Psoas muscle (tissue), 8 donors: ENCODE results near the gene MTREX. TPM values are rescaled to one million over a fixed set of nuclear protein-coding genes. Genes with fewer than 3 reads are reported as not detected.

Experiments
- ATAC-seq, 4 donors: fragments of 200-7000 bp; cut with Tn5 transposase; one replicate each; pipeline ENCODE4 v1.9.1; 2020; ENCODE audit warnings: moderate library complexity in 3 of 4, mild to moderate bottlenecking in 2 of 4
- DNase-seq, 2 donors: peaks; one replicate each; pipeline ENCODE4 v3.0.0-alpha.2; 2020
- H3K27ac ChIP-seq: fragments of 200-600 bp; one replicate; pipeline ENCODE4 v1.8.0; 2022
- H3K27me3 ChIP-seq, 3 donors: fragments of 200-600 bp in 1 of 3; one replicate each; pipeline versions ENCODE4 v1.6.1 to v1.8.0; 2013 to 2022; ENCODE audit warnings: low read length in 2 of 3, mild to moderate bottlenecking in 2 of 3, moderate library complexity in 1 of 3; ENCODE audit not compliant: insufficient read depth in 3 of 3
- H3K36me3 ChIP-seq, 2 donors: fragments of 200-600 bp in 1 of 2; one replicate each; pipeline versions ENCODE4 v1.6.1 to v1.8.0; 2013 to 2022; ENCODE audit warnings: low read depth in 1 of 2, mild to moderate bottlenecking in 1 of 2, moderate library complexity in 1 of 2; ENCODE audit not compliant: insufficient read depth in 1 of 2
- H3K4me1 ChIP-seq: fragments of 200-600 bp; one replicate; pipeline ENCODE4 v1.8.0; 2022
- H3K4me3 ChIP-seq: fragments of 200-600 bp; one replicate; pipeline ENCODE4 v1.8.0; 2022; ENCODE audit warnings: mild to moderate bottlenecking
- H3K9me3 ChIP-seq: fragments of 200-600 bp; one replicate; pipeline ENCODE4 v1.8.0; 2022
- CTCF ChIP-seq: fragments of 200-600 bp; IDR thresholded peaks from one replicate; pipeline ENCODE4 v1.8.0; 2022; ENCODE audit warnings: antibody characterized with exemption
- WGBS, 3 donors: extraction: QIAGEN DNeasy Blood & Tissue Kit; methylation state at CpG; one replicate each; pipeline versions ENCODE4 v1.1.6 to v1.1.7; 2013; 5-methylcytosine and 5-hydroxymethylcytosine counted together
- intact Hi-C, 2 donors: fragments of 100-400 bp; cut with DNase I; formaldehyde crosslinking; loops; one replicate each; pipeline versions ENCODE4 v1.11.0 to v1.14.2; 2022
- polyA plus RNA-seq, 3 donors: library from polyadenylated mRNA; stranded (reverse); fragments of 200-250 nt; gene quantifications; one replicate each; pipeline ENCODE4 v1.2.3, GENCODE V29; 2013
- total RNA-seq, 4 donors: library from RNA; stranded (reverse); fragmentation: NEBNext Ultra II Directional in 2 of 4; extraction: Animal tissue kit (Norgen Biotek cat#: 25700) in 2 of 4; gene quantifications; one replicate each; pipeline versions ENCODE4 v1.2.1 to v1.2.4, GENCODE V29; 2021 to 2023
- donor health status: healthy with polysubstance abuse.
- donor health status: DM: no; HTN: no; CAD: no; lungs with moderate emphysema.
- donor health status: Bipolar disorder and iron deficiency.
- donor health status: healthy.
- donor health status: DM: yes; HTN: yes; CAD: no.
- donor health status: DM: no; HTN: no; CAD: no.
- donor health status: DM: no; HTN: no; CAD: no.
- donor health status: DM: yes; HTN: yes; CAD: no.

Gene MTREX
- total and polyA plus RNA-seq, 7 donors, result 26.7 to 79.4 (median 59.5) TPM

DNA sequence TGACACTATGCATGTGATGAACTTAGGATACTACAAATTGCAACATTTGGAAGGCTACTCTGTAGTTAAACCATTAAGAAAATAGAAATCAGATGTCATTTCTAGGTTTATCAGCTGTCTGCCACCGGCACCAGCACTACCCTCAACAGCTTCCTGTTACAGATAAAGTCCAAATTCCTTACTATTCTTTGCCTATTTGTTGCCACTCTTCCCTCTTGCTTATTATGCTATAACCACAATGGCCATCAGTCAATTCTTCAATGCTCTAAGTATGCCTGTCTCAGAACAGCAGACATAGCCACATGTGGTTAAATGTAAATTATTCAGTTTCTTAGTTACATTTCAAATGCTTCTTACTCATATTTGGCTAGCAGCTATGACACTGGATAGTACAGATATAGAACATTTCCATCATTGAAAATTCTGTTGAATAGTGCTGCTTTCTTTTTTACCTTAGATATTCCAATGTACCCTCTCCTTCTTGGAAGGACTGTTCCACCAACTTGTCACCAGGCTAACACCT is 21.3 kb upstream of the MTREX start:
- Histone ChIP-seq H3K9me3 (no peaks in the 10 kb centered on the region), H3K4me1 (no peaks in the 10 kb centered on the region), H3K36me3 (peaks cover 4 to 100% of the 10 kb centered on the region in 2 donors), H3K4me3 (no peak overlapping the region), H3K27me3 (no peaks in the 10 kb centered on the region), H3K27ac (no peak overlapping the region)
- DNase-seq, result no peak
- intact Hi-C loops, result no loop called here
- WGBS, 3 donors, result 84 to 90% (median 87%) methylated on average over 1 of the region's 1 CpG
- TF ChIP-seq CTCF, result no peak
- ATAC-seq, result no peak

- no peak for ATAC-seq
Observed at GRCh38 chr5:55289808-55290207, 18.0 kb upstream of the MTREX start.

DNA sequence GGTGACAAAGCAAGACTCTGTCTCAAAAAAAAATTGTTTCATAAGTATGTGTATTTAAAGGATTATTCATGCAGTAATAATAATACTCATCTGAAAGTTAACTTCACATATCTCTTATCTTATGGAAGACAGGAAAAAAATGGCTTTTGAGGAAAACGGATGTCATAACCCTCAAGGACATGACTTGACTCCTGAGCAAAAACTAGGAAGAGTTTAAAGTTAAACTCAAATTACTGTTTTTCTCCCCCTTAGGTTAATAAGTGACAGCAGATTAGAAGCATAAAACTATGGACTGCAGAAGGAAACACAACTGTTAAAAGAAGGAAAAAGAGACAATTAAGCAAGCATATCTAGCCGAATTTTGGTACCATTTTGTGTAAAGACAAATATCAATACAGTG is 16.8 kb upstream of the MTREX start:
- Histone ChIP-seq H3K36me3 (peaks cover 7 to 100% of the 10 kb centered on the region in 2 donors), H3K4me3 (no peak overlapping the region), H3K9me3 (no peaks in the 10 kb centered on the region), H3K27me3 (no peaks in the 10 kb centered on the region), H3K27ac (no peak overlapping the region), H3K4me1 (no peaks in the 10 kb centered on the region)
- intact Hi-C loops, result no loop called here
- ATAC-seq (no peak), DNase-seq (no peak)
- WGBS, 3 donors, result 82 to 94% (median 92%) methylated on average over 2 of the region's 2 CpGs
- no peak for TF ChIP-seq CTCF

More at GRCh38 chr5:55289808-55290207, 18.0 kb upstream of the MTREX start:
- intact Hi-C loops, result loop anchor here in 1 of 2 donors (2.0 kb wide), 1 partner anchor 15 kb away; no protein-coding TSS in a partner anchor
- DNase-seq, result no peak
- Histone ChIP-seq H3K27me3 (no peaks in the 10 kb centered on the region), H3K27ac (no peak overlapping the region), H3K4me3 (no peak overlapping the region), H3K4me1 (no peaks in the 10 kb centered on the region), H3K9me3 (no peaks in the 10 kb centered on the region), H3K36me3 (peaks cover 7 to 100% of the 10 kb centered on the region in 2 donors)
- no peak for TF ChIP-seq CTCF

DNA sequence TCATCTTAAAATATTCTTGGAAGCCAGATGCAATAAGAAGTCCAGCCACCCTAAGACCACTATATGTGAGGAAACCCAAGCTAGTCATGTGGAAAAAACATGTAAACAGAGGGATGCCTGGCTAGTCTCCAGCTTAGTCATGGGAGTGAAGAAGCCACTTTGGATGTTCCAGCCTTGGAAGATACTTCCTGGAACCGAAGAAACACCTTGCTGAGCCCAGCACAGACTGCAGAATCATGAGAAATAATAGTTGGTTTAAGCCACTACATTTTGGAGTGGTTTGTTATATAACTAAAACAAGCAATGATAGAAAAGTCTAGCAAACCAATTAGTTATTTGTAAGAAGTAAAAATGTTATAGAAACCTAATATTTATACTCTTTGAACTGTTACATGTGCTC is 12.9 kb upstream of the MTREX start:
- H3K9me3 ChIP-seq, result no peaks in the 10 kb centered on the region
- H3K4me3 ChIP-seq, result no peak overlapping the region
- no peak overlapping the region for H3K27ac ChIP-seq
- H3K4me1 ChIP-seq, result no peaks in the 10 kb centered on the region
- ATAC-seq, result no peak
- WGBS, 3 donors, result 96 to 100% (median 96%) methylated on average over 1 of the region's 1 CpG
- intact Hi-C loops, result loop anchor here (5.0 kb wide), 2 partner anchors 33 to 38 kb away; no protein-coding TSS in a partner anchor
- no peak for DNase-seq
- H3K27me3 ChIP-seq, result no peaks in the 10 kb centered on the region
- no peak for TF ChIP-seq CTCF
- peaks cover 5 to 83% of the 10 kb centered on the region in 2 donors for H3K36me3 ChIP-seq

DNA sequence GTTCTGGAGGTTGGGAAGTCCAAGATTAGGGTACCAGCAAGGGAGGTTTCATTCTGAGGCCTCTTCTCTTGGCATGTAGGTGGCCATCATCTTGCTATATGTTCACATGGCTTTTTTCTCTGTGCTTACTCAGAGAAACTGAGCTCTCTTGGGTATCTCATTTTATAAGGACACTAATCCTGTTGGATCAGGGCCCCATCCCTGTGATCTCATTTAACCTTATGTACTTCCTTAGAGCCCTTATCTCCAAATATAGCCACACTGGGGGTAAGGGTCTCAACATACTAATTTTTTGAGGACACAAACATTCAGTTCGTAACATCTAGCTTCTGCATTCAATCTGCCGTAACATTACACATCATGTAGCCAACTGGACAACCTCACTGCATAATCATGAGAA is 6.9 kb upstream of the MTREX start:
- Histone ChIP-seq H3K4me3 (no peak overlapping the region), H3K9me3 (peaks cover 8% of the 10 kb centered on the region), H3K27ac (no peak overlapping the region), H3K4me1 (peaks cover 25% of the 10 kb centered on the region), H3K27me3 (no peaks in the 10 kb centered on the region), H3K36me3 (peaks cover 0 to 27% of the 10 kb centered on the region in 2 donors)
- DNase-seq, result no peak
- 97 to 98% (median 98%) methylated on average over 2 of the region's 2 CpGs for WGBS, 3 donors
- intact Hi-C loops, result no loop called here
- no peak for TF ChIP-seq CTCF
- no peak for ATAC-seq
